ENCODE measurements around the gene ARHGAP29. TPM values are rescaled to one million over a fixed set of nuclear protein-coding genes. Genes with fewer than 3 reads are reported as not detected.

ARHGAP29 gene
- total and polyA plus RNA-seq, 2 of the 8 experiments (the other 6 are each of a cell fraction or from before 2014, with no cell fraction given) = 0.57 to 3.2 TPM

- TF ChIP-seq EP300 (IDR thresholded peaks at IDR 0.05; ENCODE audit: borderline replicate concordance in 1 of 2, low read depth in 2 of 2, low read length in 2 of 2) = no peak; a peak in 1 of 3 replicates
- no peak for TF ChIP-seq GTF2F1 (IDR thresholded peaks at IDR 0.05; ENCODE audit: borderline replicate concordance, low read depth, low read length)
- peak; percentile 79 for TF ChIP-seq CEBPB (IDR thresholded peaks at IDR 0.05; ENCODE audit: low read depth, low read length)
- peak; percentile 77 for TF ChIP-seq NANOG (IDR thresholded peaks at IDR 0.05; ENCODE audit: insufficient read depth, low read depth, low read length, poor library complexity, severe bottlenecking)
- peak; percentile 72 for TF ChIP-seq POU5F1 (IDR thresholded peaks at IDR 0.05; ENCODE audit: low read depth, low read length)
- no peak; the same call in 1 of the 2 replicates for TF ChIP-seq MAX (IDR thresholded peaks at IDR 0.05)
- no peak for TF ChIP-seq SP4 (IDR thresholded peaks at IDR 0.05; ENCODE audit: low read length)
- no peak for TF ChIP-seq FOSL1 (IDR thresholded peaks at IDR 0.05; ENCODE audit: insufficient read depth, low read depth, low read length)
- no peak for TF ChIP-seq SIRT6 (IDR thresholded peaks at IDR 0.05; ENCODE audit: low read length)
- TF ChIP-seq CHD7 (IDR thresholded peaks at IDR 0.05; ENCODE audit: insufficient replicate concordance, low read length) = peak; percentile 40
- TF ChIP-seq HDAC6 (IDR thresholded peaks at IDR 0.05; ENCODE audit: low read depth, low read length) = no peak
Observed at GRCh38 chr1:94259635-94260289, 22.4 kb upstream of the ARHGAP29 start (continued).
